Vagina (tissue), 2 donors: ENCODE results near the gene UBE2E3.

Experiments
- CTCF ChIP-seq, 3 experiments: fragments of 450-650 bp in 2 of 3; fragments of 200-600 bp in 1 of 3; sonication (generic) in 1 of 3; IDR thresholded peaks; one replicate each; pipeline ENCODE4 v1.5.1; 2017 to 2019; ENCODE audit warnings: antibody characterized with exemption in 3 of 3, mild to moderate bottlenecking in 2 of 3, moderate library complexity in 2 of 3
- POLR2A ChIP-seq, 2 donors: fragments of 450-650 bp; IDR thresholded peaks; one replicate each; pipeline ENCODE4 v1.6.1; 2017; ENCODE audit warnings: antibody characterized with exemption in 2 of 2, mild to moderate bottlenecking in 2 of 2, moderate library complexity in 2 of 2
- POLR2AphosphoS5 ChIP-seq, 2 donors: sonication (generic); formaldehyde crosslinking; IDR thresholded peaks; one replicate each; pipeline ENCODE4 v1.9.0; 2017; ENCODE audit warnings: antibody characterized with exemption in 2 of 2, mild to moderate bottlenecking in 2 of 2, low read depth in 1 of 2; ENCODE audit not compliant: insufficient read depth in 1 of 2

GRCh38 chr2:180987146-180987545 lies 6.7 kb downstream of the UBE2E3 start:
- TF ChIP-seq CTCF (IDR thresholded peaks at IDR 0.05) (no peak), POLR2AphosphoS5 (IDR thresholded peaks at IDR 0.05; ENCODE audit: insufficient read depth in 1 of 2, low read depth in 1 of 2) (no peak), POLR2A (IDR thresholded peaks at IDR 0.05) (no peak)
